ENCODE measurements around the gene PDZRN3. TPM values are rescaled to one million over a fixed set of nuclear protein-coding genes. Genes with fewer than 3 reads are reported as not detected.

Gene PDZRN3
- total RNA-seq, 1 experiment from 2014 or later, result 5.9 TPM

GRCh38 chr3:73525591-73525990 is 99.2 kb downstream of the PDZRN3 start:
- no peak overlapping the region for H3K18ac ChIP-seq (ENCODE audit: insufficient read length, low read depth, low read length)
- H4K20me1 ChIP-seq (ENCODE audit: control insufficient read depth, insufficient read depth, insufficient read length), result no peaks in the 10 kb centered on the region
- H4K5ac ChIP-seq (ENCODE audit: insufficient read length, low read depth, low read length), result no peak overlapping the region
- H3K79me1 ChIP-seq (ENCODE audit: insufficient read depth, low read depth, low read length, poor library complexity, severe bottlenecking), result no peaks in the 10 kb centered on the region
- no peak overlapping the region; a peak in 1 of 7 replicates for H3K27ac Mint-ChIP-seq
- no peak overlapping the region for H3T11ph ChIP-seq (ENCODE audit: low read length)
- peaks cover 13 to 14% of the 10 kb centered on the region in 2 experiments for H3K4me1 Mint-ChIP-seq
- H2BK12ac ChIP-seq (ENCODE audit: insufficient read length, low read depth, low read length), result no peak overlapping the region
- no peaks in the 10 kb centered on the region for H3K9me3 ChIP-seq (ENCODE audit: control insufficient read depth, low read depth, low read length)
- H3K27me3 Mint-ChIP-seq (ENCODE audit: low read depth), result no peaks in the 10 kb centered on the region; the same call in 1 of the 2 replicates
- H4K91ac ChIP-seq (ENCODE audit: insufficient read length, low read depth, low read length), result no peak overlapping the region
- H2BK5ac ChIP-seq (ENCODE audit: insufficient read length, low read length), result no peak overlapping the region
- no peak for DNase-seq
- H2BK120ac ChIP-seq (ENCODE audit: low read depth, low read length, poor library complexity, severe bottlenecking), result no peak overlapping the region
- no peak overlapping the region for H2BK20ac ChIP-seq (ENCODE audit: low read depth, low read length, poor library complexity, severe bottlenecking)
- no peak overlapping the region for H3K9ac ChIP-seq (ENCODE audit: extremely low read depth, insufficient read length, low read length)
- no peak overlapping the region for H3K27ac ChIP-seq (ENCODE audit: insufficient read length, low read depth, low read length)
- H3K4ac ChIP-seq (ENCODE audit: low read depth, low read length), result no peak overlapping the region
- no peak overlapping the region for H3K4me3 Mint-ChIP-seq
- H3K14ac ChIP-seq (ENCODE audit: insufficient read depth, low read length), result no peak overlapping the region
- no peaks in the 10 kb centered on the region for H3K4me1 ChIP-seq (ENCODE audit: insufficient read depth, low read length)
- no peaks in the 10 kb centered on the region for H3K27me3 ChIP-seq (ENCODE audit: insufficient read depth, low read length)
- no peak for TF ChIP-seq CTCF (conservative IDR thresholded peaks at IDR 0.05)
- no peak overlapping the region for H3K4me2 ChIP-seq (ENCODE audit: insufficient read depth, insufficient read length, low read length)
- no peak overlapping the region for H2AFZ ChIP-seq (ENCODE audit: low read length)
- H3K36me3 Mint-ChIP-seq (ENCODE audit: insufficient read depth in 1 of 3, low read depth in 3 of 3), result peaks cover 5 to 8% (median 8%) of the 10 kb centered on the region in 3 experiments; a peak in 4 of 7 replicates
- no peak overlapping the region for H3K56ac ChIP-seq (ENCODE audit: insufficient read length, low read depth, low read length)
- no peaks in the 10 kb centered on the region for H3K23me2 ChIP-seq (ENCODE audit: insufficient read length, low read depth, low read length, poor library complexity, severe bottlenecking)
- H3K79me2 ChIP-seq (ENCODE audit: insufficient read depth, low read length), result no peaks in the 10 kb centered on the region
- peaks cover 7% of the 10 kb centered on the region in 2 experiments for H3K9me3 Mint-ChIP-seq
- no CpG with 5 or more reads among the region's 6 CpGs for WGBS (ENCODE audit: extremely low coverage, insufficient read length, low lambda C conversion rate)
- H2BK15ac ChIP-seq (ENCODE audit: low read depth, low read length), result no peak overlapping the region
- no peak overlapping the region for H4K8ac ChIP-seq (replicated peaks; ENCODE audit: insufficient read length, low read depth, low read length)
- no peak overlapping the region for H3K23ac ChIP-seq (ENCODE audit: insufficient read length, low read depth, low read length)
- H2AK5ac ChIP-seq (ENCODE audit: insufficient read length, low read length), result no peak overlapping the region

Data from H9 (cell line).